Activated naive CD8-positive, alpha-beta T cell treated with anti-CD3 and anti-CD28 coated beads, Interleukin-2, amount 50 U/mL, for 24 hours (primary cell): ENCODE data around the gene CCN5.
A peak's percentile ranks its signal among the peaks of the same experiment; 100 is the strongest.

ENCODE experiments used
- ATAC-seq: fragments of 150-1000 bp; cut with Tn5 transposase; one replicate; pipeline ENCODE4 v1.10.0; 2021
- DNase-seq: peaks from one replicate; pipeline ENCODE4 v3.0.0; 2021
- H3K27ac Mint-ChIP-seq: one replicate; pipeline ENCODE4 v1.8.0; 2021; ENCODE audit warnings: mild to moderate bottlenecking, mixed read lengths
- H3K27me3 Mint-ChIP-seq: one replicate; pipeline ENCODE4 v1.8.0; 2021; ENCODE audit warnings: mixed read lengths
- H3K36me3 Mint-ChIP-seq: one replicate; pipeline ENCODE4 v1.8.0; 2021; ENCODE audit warnings: low read depth, mixed read lengths
- H3K4me1 Mint-ChIP-seq: one replicate; pipeline ENCODE4 v1.8.0; 2021; ENCODE audit warnings: mixed read lengths
- H3K4me3 Mint-ChIP-seq: one replicate; pipeline ENCODE4 v1.8.0; 2021; ENCODE audit warnings: mild to moderate bottlenecking, moderate library complexity, mixed read lengths
- H3K9me3 Mint-ChIP-seq: one replicate; pipeline ENCODE4 v1.8.0; 2021; ENCODE audit warnings: mixed read lengths

The CCN5 gene

DNA sequence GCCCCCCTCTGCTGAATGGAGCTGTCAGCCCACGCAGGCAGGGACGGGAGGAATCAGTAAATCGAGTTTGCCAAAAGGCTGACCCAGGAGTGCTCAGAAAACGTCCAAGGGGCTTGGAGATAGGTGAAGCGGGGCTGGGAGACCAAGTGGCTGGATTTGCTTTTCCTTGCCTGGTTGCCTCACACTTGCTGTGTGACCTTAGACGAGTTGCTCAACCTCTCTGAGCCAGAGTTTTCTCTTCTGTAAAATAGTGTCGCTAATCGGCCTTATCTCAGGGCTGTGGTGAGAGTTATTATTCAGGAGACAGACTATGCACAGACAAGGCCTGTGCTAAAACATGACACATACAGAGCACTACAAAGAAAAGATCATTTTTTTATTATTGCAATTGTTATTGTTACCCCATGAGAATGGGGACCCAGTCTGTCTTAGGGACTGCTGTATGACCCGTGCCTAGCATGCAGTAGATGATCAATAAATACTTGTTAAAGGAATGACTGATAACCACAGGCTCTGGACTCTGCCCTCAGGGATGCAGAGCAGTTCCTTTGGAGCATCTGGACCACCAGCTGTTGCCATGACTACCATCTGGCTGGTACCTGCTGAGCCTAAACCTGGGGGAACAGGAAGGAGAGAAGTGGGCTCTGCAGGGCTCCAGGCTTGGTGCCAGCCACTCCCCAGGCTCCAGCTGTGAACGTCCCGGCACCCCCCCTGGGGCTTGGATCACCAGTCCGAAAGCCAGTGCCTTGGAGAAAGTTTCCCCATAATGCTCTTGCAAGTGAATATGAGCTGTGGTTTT, 31.4 kb downstream of the CCN5 start:
- Mint-ChIP-seq H3K36me3 (no peaks in the 10 kb centered on the region), H3K4me1 (peaks cover 16% of the 10 kb centered on the region), H3K4me3 (peak overlapping the region; percentile 71), H3K9me3 (no peaks in the 10 kb centered on the region), H3K27me3 (peaks cover 35% of the 10 kb centered on the region), H3K27ac (peak overlapping the region; percentile 71)
- DNase-seq, result no peak
- no peak for ATAC-seq

DNA sequence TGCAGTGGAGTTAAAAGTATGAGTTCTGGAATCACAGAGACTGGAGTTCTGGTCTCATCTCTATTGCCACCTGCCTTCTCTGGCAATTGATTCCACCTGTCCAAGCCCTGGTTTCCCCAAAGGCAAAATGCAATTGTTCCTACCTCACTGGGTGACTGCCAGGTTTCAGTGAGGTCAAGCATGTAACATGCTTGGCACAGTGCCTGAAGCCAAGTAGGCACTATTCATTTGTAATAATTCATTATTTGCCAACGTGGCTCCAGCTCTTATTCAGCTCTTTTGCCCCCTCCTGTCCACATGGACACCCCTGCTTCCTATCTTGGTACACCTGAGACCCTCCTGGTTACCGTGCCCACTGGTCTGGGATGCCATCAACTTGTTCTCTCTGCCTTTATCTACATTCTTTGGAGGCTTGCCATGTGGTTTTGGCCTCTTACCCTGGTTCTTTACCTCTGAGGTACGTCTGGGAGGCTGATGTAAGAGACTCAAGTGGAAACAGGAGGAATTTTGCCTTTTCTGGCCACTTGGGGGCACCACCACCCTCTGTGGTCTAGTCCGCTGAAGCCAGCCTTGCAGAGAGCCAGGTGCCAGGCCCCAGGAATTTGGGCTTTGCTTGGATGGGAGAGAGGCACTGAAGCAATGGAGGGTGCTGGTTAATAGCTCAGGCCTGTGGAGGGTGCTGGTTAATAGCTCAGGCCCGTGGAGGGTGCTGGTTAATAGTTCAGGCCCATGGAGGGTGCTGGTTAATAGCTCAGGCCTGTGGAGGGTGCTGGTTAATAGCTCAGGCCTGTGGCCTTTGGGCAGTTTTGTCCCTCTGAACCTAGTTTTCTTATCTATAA, 32.2 kb downstream of the CCN5 start:
- H3K4me1 Mint-ChIP-seq, result peaks cover 16% of the 10 kb centered on the region
- peak; percentile 59 for ATAC-seq
- no peaks in the 10 kb centered on the region for H3K36me3 Mint-ChIP-seq
- H3K27ac Mint-ChIP-seq, result peak overlapping the region; percentile 77
- peaks cover 33% of the 10 kb centered on the region for H3K27me3 Mint-ChIP-seq
- no peaks in the 10 kb centered on the region for H3K9me3 Mint-ChIP-seq
- peak overlapping the region; percentile 71 for H3K4me3 Mint-ChIP-seq
- DNase-seq, result peak; percentile 78

GRCh38 chr20:44748005-44748370, 32.8 kb downstream of the CCN5 start:
- no peaks in the 10 kb centered on the region for H3K9me3 Mint-ChIP-seq
- H3K4me3 Mint-ChIP-seq, result no peak overlapping the region
- no peak for ATAC-seq
- H3K27ac Mint-ChIP-seq, result no peak overlapping the region
- no peak for DNase-seq
- H3K27me3 Mint-ChIP-seq, result peaks cover 33% of the 10 kb centered on the region
- peaks cover 16% of the 10 kb centered on the region for H3K4me1 Mint-ChIP-seq
- no peaks in the 10 kb centered on the region for H3K36me3 Mint-ChIP-seq

DNA sequence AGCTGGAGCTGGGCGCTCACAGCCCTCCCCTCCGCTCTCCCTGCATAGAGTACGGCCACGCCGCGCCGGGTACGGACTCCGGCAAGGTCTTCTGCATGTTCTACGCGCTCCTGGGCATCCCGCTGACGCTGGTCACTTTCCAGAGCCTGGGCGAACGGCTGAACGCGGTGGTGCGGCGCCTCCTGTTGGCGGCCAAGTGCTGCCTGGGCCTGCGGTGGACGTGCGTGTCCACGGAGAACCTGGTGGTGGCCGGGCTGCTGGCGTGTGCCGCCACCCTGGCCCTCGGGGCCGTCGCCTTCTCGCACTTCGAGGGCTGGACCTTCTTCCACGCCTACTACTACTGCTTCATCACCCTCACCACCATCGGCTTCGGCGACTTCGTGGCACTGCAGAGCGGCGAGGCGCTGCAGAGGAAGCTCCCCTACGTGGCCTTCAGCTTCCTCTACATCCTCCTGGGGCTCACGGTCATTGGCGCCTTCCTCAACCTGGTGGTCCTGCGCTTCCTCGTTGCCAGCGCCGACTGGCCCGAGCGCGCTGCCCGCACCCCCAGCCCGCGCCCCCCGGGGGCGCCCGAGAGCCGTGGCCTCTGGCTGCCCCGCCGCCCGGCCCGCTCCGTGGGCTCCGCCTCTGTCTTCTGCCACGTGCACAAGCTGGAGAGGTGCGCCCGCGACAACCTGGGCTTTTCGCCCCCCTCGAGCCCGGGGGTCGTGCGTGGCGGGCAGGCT, 35.1 kb downstream of the CCN5 start:
- peaks cover 26% of the 10 kb centered on the region for H3K27me3 Mint-ChIP-seq
- H3K4me1 Mint-ChIP-seq, result peaks cover 14% of the 10 kb centered on the region
- ATAC-seq (no peak), DNase-seq (no peak)
- H3K4me3 Mint-ChIP-seq, result no peak overlapping the region
- H3K27ac Mint-ChIP-seq, result no peak overlapping the region
- no peaks in the 10 kb centered on the region for H3K9me3 Mint-ChIP-seq
- no peaks in the 10 kb centered on the region for H3K36me3 Mint-ChIP-seq

DNA sequence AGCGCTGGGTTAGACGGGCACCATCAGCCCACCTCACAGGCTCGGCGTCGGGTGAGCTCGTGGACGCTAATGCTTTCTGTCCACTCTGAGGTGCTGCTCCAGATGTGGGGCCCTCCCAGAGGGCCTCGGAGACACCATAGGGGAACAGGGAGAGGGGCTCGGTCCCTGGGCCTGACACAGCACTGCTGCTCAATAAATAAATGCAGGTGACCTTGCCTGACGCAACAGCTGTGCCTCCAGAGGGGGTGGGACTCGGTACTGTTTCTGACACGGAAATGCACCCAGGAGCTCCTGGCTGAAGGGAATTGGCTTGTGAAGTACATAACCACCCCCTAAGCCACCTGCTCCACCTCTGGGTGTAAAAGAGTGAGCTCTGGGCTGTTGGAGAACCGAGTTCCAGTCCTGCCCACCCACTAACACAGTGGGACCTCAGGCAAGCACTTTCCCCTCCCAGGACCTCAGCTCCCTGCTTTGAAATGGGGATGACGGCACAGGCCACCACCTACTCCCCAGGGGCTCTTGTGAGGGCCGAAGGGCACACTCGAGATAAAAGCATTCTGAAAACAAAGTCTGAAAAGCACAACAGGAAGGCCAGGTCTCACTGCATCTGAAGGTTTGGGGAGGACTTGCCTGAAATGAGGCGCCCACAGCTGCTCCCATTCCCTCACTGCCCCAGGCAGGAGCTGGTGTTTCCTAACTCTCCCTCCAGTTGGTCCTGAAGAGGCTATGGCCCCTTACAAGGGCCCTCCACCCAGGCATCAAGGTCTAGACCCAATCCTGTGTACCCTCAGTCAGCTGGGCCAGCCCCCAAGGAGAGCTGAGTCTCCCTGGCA, 37.1 kb downstream of the CCN5 start:
- no peaks in the 10 kb centered on the region for H3K36me3 Mint-ChIP-seq
- H3K27me3 Mint-ChIP-seq, result peaks cover 15% of the 10 kb centered on the region
- H3K9me3 Mint-ChIP-seq, result no peaks in the 10 kb centered on the region
- DNase-seq, result no peak
- no peak overlapping the region for H3K27ac Mint-ChIP-seq
- ATAC-seq, result no peak
- H3K4me1 Mint-ChIP-seq, result peaks cover 2% of the 10 kb centered on the region
- H3K4me3 Mint-ChIP-seq, result no peak overlapping the region

- ATAC-seq (no peak), DNase-seq (no peak)
- H3K9me3 Mint-ChIP-seq, result no peaks in the 10 kb centered on the region
- H3K27me3 Mint-ChIP-seq, result peaks cover 8% of the 10 kb centered on the region
- no peaks in the 10 kb centered on the region for H3K36me3 Mint-ChIP-seq
- H3K4me1 Mint-ChIP-seq, result no peaks in the 10 kb centered on the region
- no peak overlapping the region for H3K4me3 Mint-ChIP-seq
- no peak overlapping the region for H3K27ac Mint-ChIP-seq
These were observed 39.4 kb downstream of the CCN5 start for GRCh38 chr20:44754554-44754953.

GRCh38 chr20:44756011-44756688, 41.0 kb downstream of the CCN5 start:
- DNase-seq (no peak), ATAC-seq (no peak)
- H3K4me1 Mint-ChIP-seq, result no peaks in the 10 kb centered on the region
- H3K27me3 Mint-ChIP-seq, result peaks cover 2% of the 10 kb centered on the region
- H3K9me3 Mint-ChIP-seq, result no peaks in the 10 kb centered on the region
- no peak overlapping the region for H3K27ac Mint-ChIP-seq
- no peaks in the 10 kb centered on the region for H3K36me3 Mint-ChIP-seq
- no peak overlapping the region for H3K4me3 Mint-ChIP-seq

GRCh38 chr20:44756956-44757355, 41.8 kb downstream of the CCN5 start:
- no peak overlapping the region for H3K4me3 Mint-ChIP-seq
- no peaks in the 10 kb centered on the region for H3K27me3 Mint-ChIP-seq
- no peaks in the 10 kb centered on the region for H3K36me3 Mint-ChIP-seq
- DNase-seq, result no peak
- no peaks in the 10 kb centered on the region for H3K4me1 Mint-ChIP-seq
- no peak for ATAC-seq
- no peak overlapping the region for H3K27ac Mint-ChIP-seq
- H3K9me3 Mint-ChIP-seq, result no peaks in the 10 kb centered on the region

GRCh38 chr20:44758247-44759101, 43.3 kb downstream of the CCN5 start:
- ATAC-seq, result no peak
- H3K9me3 Mint-ChIP-seq, result no peaks in the 10 kb centered on the region
- H3K36me3 Mint-ChIP-seq, result no peaks in the 10 kb centered on the region
- H3K4me1 Mint-ChIP-seq, result no peaks in the 10 kb centered on the region
- H3K27me3 Mint-ChIP-seq, result no peaks in the 10 kb centered on the region
- no peak overlapping the region for H3K27ac Mint-ChIP-seq
- H3K4me3 Mint-ChIP-seq, result no peak overlapping the region
- no peak for DNase-seq

- Mint-ChIP-seq H3K36me3 (no peaks in the 10 kb centered on the region), H3K4me3 (no peak overlapping the region), H3K9me3 (no peaks in the 10 kb centered on the region), H3K27me3 (no peaks in the 10 kb centered on the region), H3K4me1 (no peaks in the 10 kb centered on the region), H3K27ac (no peak overlapping the region)
- ATAC-seq, result no peak
- DNase-seq, result no peak
These were observed 44.4 kb downstream of the CCN5 start for GRCh38 chr20:44759595-44759994.

DNA sequence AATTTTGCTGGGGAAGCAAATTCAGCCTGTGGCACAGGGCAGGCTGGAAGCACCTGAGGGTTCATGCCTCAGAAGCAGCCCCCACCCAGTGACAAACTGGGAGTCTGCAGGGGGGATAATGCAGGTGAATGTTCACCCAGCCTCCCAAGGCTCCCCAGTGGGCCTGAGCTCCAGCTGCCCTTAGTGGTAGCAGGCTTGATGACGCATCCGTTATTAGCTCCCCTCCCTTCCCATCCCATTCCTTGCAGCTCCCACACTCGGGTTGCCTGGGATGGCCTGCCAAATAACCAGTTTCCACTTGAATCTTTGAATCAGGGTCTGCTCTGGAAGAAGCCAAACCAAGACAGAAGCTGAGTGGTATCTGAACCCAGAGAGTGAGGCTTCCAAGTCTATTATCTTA, 46.3 kb downstream of the CCN5 start:
- Mint-ChIP-seq H3K36me3 (no peaks in the 10 kb centered on the region), H3K27ac (no peak overlapping the region), H3K4me3 (no peak overlapping the region), H3K27me3 (peaks cover 3% of the 10 kb centered on the region), H3K9me3 (no peaks in the 10 kb centered on the region), H3K4me1 (no peaks in the 10 kb centered on the region)
- DNase-seq, result no peak
- no peak for ATAC-seq

DNA sequence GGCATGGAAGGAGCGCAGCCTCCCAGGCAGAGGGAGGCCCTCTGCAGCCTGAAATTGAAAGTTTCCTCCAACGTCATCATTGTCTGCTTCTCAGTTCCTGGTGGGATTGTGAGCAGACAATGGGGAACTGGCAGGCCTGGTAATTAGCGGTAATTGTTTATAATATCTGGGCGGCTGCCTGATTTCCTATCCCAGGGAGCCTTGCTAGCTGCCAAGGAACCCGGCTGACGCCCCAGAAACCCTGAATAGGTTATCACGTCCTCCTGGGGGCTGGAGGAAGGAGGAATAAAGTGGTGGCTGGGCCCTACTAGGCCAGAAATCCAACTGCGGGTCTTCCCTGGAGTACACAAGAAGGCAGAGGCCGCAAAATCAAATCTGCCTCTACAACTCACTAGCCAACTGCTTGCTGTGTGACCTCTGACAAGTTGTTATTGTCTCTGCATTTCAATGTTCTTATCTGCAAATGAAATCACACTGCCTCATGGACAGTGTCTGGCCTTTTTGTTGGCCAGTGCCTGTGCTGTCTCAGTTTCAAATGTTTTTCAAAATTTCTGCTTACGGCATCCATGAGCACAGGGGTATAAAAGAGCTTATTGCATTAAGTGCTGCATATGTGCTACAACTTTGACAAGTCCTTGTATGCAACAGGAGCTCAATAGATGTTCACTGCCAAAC, 47.4 kb downstream of the CCN5 start:
- Mint-ChIP-seq H3K27me3 (peaks cover 3% of the 10 kb centered on the region), H3K27ac (no peak overlapping the region)

More for the DNA sequence above, 47.4 kb downstream of the CCN5 start:
- Mint-ChIP-seq H3K36me3 (no peaks in the 10 kb centered on the region), H3K4me3 (no peak overlapping the region), H3K9me3 (no peaks in the 10 kb centered on the region), H3K4me1 (no peaks in the 10 kb centered on the region)
- ATAC-seq (no peak), DNase-seq (no peak)
